NB4 (cell line): Measurements from ENCODE around the gene DNAJA3.

ENCODE experiments used
- DNase-seq: peaks from one replicate; pipeline ENCODE4 v3.0.0; 2010; ENCODE audit warnings: low read depth
- H3K4me3 ChIP-seq: one replicate; pipeline ENCODE4 v1.5.1; 2011; ENCODE audit warnings: mild to moderate bottlenecking, low read depth, low read length, moderate library complexity
- CTCF ChIP-seq: IDR thresholded peaks from one replicate; pipeline ENCODE4 v1.5.1; 2012; ENCODE audit warnings: low read depth, low read length
- MAX ChIP-seq: IDR thresholded peaks from 2 replicates; pipeline ENCODE4 v1.6.1; 2011; ENCODE audit warnings: low read depth, low read length
- MYC ChIP-seq: IDR thresholded peaks from 2 replicates; pipeline ENCODE4 v1.6.1; 2011; ENCODE audit warnings: low read depth, low read length
- POLR2A ChIP-seq: IDR thresholded peaks from 2 replicates; pipeline ENCODE4 v1.6.1; 2011; ENCODE audit warnings: mild to moderate bottlenecking; ENCODE audit not compliant: insufficient read length; ENCODE audit errors: extremely low read depth

DNAJA3 gene

GRCh38 chr16:4386451-4386805 is 39.2 kb upstream of the DNAJA3 start:
- H3K4me3 ChIP-seq, result no peak overlapping the region
- DNase-seq, result no peak
- no peak for TF ChIP-seq POLR2A
- TF ChIP-seq MAX, result no peak
- no peak for TF ChIP-seq MYC
- TF ChIP-seq CTCF, result no peak

- DNase-seq, result no peak
- no peak overlapping the region for H3K4me3 ChIP-seq
- TF ChIP-seq MAX, result no peak
- TF ChIP-seq POLR2A, result no peak
- no peak for TF ChIP-seq CTCF
- no peak for TF ChIP-seq MYC
These were observed 38.6 kb upstream of the DNAJA3 start for GRCh38 chr16:4386951-4387565.

DNA sequence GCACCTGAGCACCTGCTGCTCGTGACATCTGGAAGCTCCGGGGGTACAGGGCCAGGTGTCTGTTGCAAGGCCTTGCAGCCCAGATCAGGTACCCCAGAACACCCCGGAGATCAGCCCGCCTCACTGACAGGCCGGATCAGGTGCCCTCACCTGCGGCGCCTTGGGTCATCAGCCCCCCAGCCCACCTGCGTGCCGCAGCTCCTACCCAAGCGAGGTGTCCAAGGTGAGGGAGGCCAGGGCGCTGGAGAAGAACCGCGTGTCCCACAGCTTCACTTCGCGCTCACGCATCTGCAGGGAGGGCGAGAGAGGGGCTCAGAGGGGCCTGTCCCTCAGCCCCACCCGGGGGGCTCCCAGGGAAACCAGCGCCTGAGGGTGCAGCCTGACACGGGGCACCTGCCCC is 37.9 kb upstream of the DNAJA3 start:
- no peak overlapping the region for H3K4me3 ChIP-seq
- TF ChIP-seq POLR2A (no peak), MAX (no peak), CTCF (no peak), MYC (no peak)
- DNase-seq, result no peak

- TF ChIP-seq MYC, result no peak
- no peak for TF ChIP-seq MAX
- TF ChIP-seq POLR2A, result no peak
- no peak for TF ChIP-seq CTCF
- H3K4me3 ChIP-seq, result no peak overlapping the region
- no peak for DNase-seq
These were observed 37.2 kb upstream of the DNAJA3 start for GRCh38 chr16:4388271-4389021.

GRCh38 chr16:4389051-4389955 is 36.4 kb upstream of the DNAJA3 start:
- no peak for TF ChIP-seq POLR2A
- TF ChIP-seq MYC, result no peak
- no peak for TF ChIP-seq CTCF
- no peak for TF ChIP-seq MAX
- no peak for DNase-seq

More at GRCh38 chr16:4389051-4389955, 36.4 kb upstream of the DNAJA3 start:
- no peak overlapping the region for H3K4me3 ChIP-seq
